A549 (cell line): ENCODE measurements around the gene CACNG3. TPM values are rescaled to one million over a fixed set of nuclear protein-coding genes. Genes with fewer than 3 reads are reported as not detected.

Source experiments
- ATAC-seq, 2 experiments: fragments of 200-7000 bp in 1 of 2; fragments of >200 bp in 1 of 2; cut with Nextera tagmentation in 1 of 2; cut with Tn5 transposase in 1 of 2; 3 replicates each; pipeline versions ENCODE4 v1.8.0 to v1.9.1; 2018 to 2020; ENCODE audit warnings: mild to moderate bottlenecking in 1 of 2, moderate library complexity in 1 of 2
- CTCF ChIA-PET: fragments of 300-600 bp; sonication (Branson Sonifier 250); formaldehyde crosslinking; extraction: SDS; loops from one replicate; lab custom pipeline; 2021; ENCODE audit warnings: antibody characterized with exemption, inconsistent platforms; lab: Yijun Ruan, JAX
- POLR2A ChIA-PET: fragments of 350-600 bp; formaldehyde crosslinking; extraction: SDS; loops from one replicate; lab custom pipeline; 2021; ENCODE audit warnings: antibody characterized with exemption, inconsistent platforms; lab: Yijun Ruan, JAX
- DNase-seq, 2 experiments: peaks; one replicate each; pipeline versions ENCODE4 v3.0.0 to v3.0.0-alpha.2; 2011 to 2016; ENCODE audit warnings: low read depth in 1 of 2, low spot score in 1 of 2
- FAIRE-seq: peaks from 2 replicates; lab custom pipeline; 2011; peaks lifted over from hg19 to GRCh38; lab: Jason Lieb, UNC
- H3K27ac ChIP-seq, 2 experiments: fragments of >200 bp; sonication (Bioruptor Twin); formaldehyde crosslinking; 3 replicates each; pipeline ENCODE4 v1.5.1; 2016 to 2017
- H3K4me1 ChIP-seq: fragments of >200 bp; sonication (Bioruptor Twin); formaldehyde crosslinking; 3 replicates; pipeline ENCODE4 v1.6.1; 2016
- H3K4me2 ChIP-seq: fragments of >200 bp; sonication (Bioruptor Twin); formaldehyde crosslinking; 3 replicates; pipeline ENCODE4 v1.6.1; 2016
- H3K4me3 ChIP-seq: fragments of >200 bp; sonication (Bioruptor Twin); formaldehyde crosslinking; 3 replicates; pipeline ENCODE4 v1.5.1; 2016
- H3K9me3 ChIP-seq: fragments of >200 bp; sonication (Bioruptor Twin); formaldehyde crosslinking; 3 replicates; pipeline ENCODE4 v1.6.1; 2016
- CBX2 ChIP-seq: fragments of 200-600 bp; sonication (generic); IDR thresholded peaks from 2 replicates; pipeline ENCODE4 v1.6.1; 2016; ENCODE audit warnings: low read depth, mild to moderate bottlenecking, borderline replicate concordance
- CBX8 ChIP-seq: fragments of 200-600 bp; sonication (generic); IDR thresholded peaks from 2 replicates; pipeline ENCODE4 v1.6.1; 2016
- CHD4 ChIP-seq: fragments of 200-600 bp; sonication (generic); IDR thresholded peaks from 2 replicates; pipeline ENCODE4 v1.6.1; 2016; ENCODE audit warnings: antibody characterized with exemption, mild to moderate bottlenecking, borderline replicate concordance
- EHF ChIP-seq: fragments of 250-450 bp; sonication (Bioruptor Pico); IDR thresholded peaks from 2 replicates; pipeline ENCODE4 v1.5.0; 2020; ENCODE audit warnings: mild to moderate bottlenecking
- EHMT2 ChIP-seq: fragments of 200-600 bp; sonication (generic); IDR thresholded peaks from 2 replicates; pipeline ENCODE4 v1.6.1; 2016; ENCODE audit warnings: antibody characterized with exemption, low read depth, mild to moderate bottlenecking, moderate library complexity
- EP300 ChIP-seq, 2 experiments: fragments of >200 bp; sonication (Bioruptor Twin); formaldehyde crosslinking; IDR thresholded peaks; 2 replicates in 1 of 2; 3 replicates in 1 of 2; pipeline ENCODE4 v1.6.1; 2016 to 2017
- HEYL ChIP-seq: fragments of 250-450 bp; sonication (Bioruptor Pico); IDR thresholded peaks from 2 replicates; pipeline ENCODE4 v1.8.0; 2021; ENCODE audit warnings: mild to moderate bottlenecking, moderate library complexity
- HOXA7 ChIP-seq: fragments of 250-450 bp; sonication (Bioruptor Pico); IDR thresholded peaks from 2 replicates; pipeline ENCODE4 v1.5.0; 2020; ENCODE audit warnings: mild to moderate bottlenecking, moderate library complexity
- HOXB13 ChIP-seq: fragments of 250-450 bp; sonication (Bioruptor Pico); IDR thresholded peaks from 2 replicates; pipeline ENCODE4 v1.5.0; 2020; ENCODE audit warnings: low read depth, mild to moderate bottlenecking, moderate library complexity
- MAZ ChIP-seq: fragments of 150-350 bp; IDR thresholded peaks from 2 replicates; pipeline ENCODE4 v1.6.1; 2014; ENCODE audit warnings: antibody characterized with exemption, low read depth, low read length, borderline replicate concordance
- PHF8 ChIP-seq: fragments of 200-600 bp; sonication (generic); IDR thresholded peaks from 2 replicates; pipeline ENCODE4 v1.6.1; 2016; ENCODE audit warnings: low read depth, mild to moderate bottlenecking, antibody characterized with exemption, moderate library complexity, borderline replicate concordance
- RARB ChIP-seq: fragments of 250-450 bp; sonication (Bioruptor Pico); IDR thresholded peaks from 2 replicates; pipeline ENCODE4 v1.8.0; 2021; ENCODE audit warnings: mild to moderate bottlenecking, moderate library complexity
- RNF2 ChIP-seq: fragments of 200-600 bp; sonication (generic); IDR thresholded peaks from 2 replicates; pipeline ENCODE4 v1.6.1; 2016; ENCODE audit warnings: low read depth, mild to moderate bottlenecking, antibody characterized with exemption, moderate library complexity, borderline replicate concordance
- SMC3 ChIP-seq: fragments of >200 bp; sonication (Bioruptor Twin); formaldehyde crosslinking; IDR thresholded peaks from 3 replicates; pipeline ENCODE4 v1.6.1; 2018; ENCODE audit warnings: inconsistent platforms
- SREBF2 ChIP-seq: fragments of 450-650 bp; IDR thresholded peaks from 2 replicates; pipeline ENCODE4 v1.6.1; 2014; ENCODE audit warnings: mild to moderate bottlenecking, moderate library complexity
- ZC3H11A ChIP-seq: fragments of 450-650 bp; IDR thresholded peaks from 2 replicates; pipeline ENCODE4 v1.6.1; 2014; ENCODE audit warnings: antibody characterized with exemption, mild to moderate bottlenecking
- WGBS: methylation state at CpG from one replicate; pipeline ENCODE4 v1.1.6; 2017; ENCODE audit errors: missing lambda C conversion rate; 5-methylcytosine and 5-hydroxymethylcytosine counted together
- polyA plus RNA-seq, 4 experiments: library from polyadenylated mRNA; depleted of rRNA in 3 of 4; stranded (reverse); fragments of >200 nt; fragmentation: RNase III in 1 of 4; extraction: RNeasy Plus Mini Kit Qiagen cat#74134 plus additional on column Dnase treatment in 1 of 4; gene quantifications; 2 replicates in 3 of 4; 3 replicates in 1 of 4; pipeline ENCODE4 v1.2.3, GENCODE V29; 2011 to 2017
- TF ChIP-seq, protein P1 (sequence below): fragments of 250-450 bp; sonication (Bioruptor Pico); IDR thresholded peaks from 2 replicates; pipeline ENCODE4 v1.5.0; 2021; ENCODE audit warnings: mild to moderate bottlenecking, moderate library complexity, borderline replicate concordance
- TF ChIP-seq, protein P2 (sequence below): fragments of >200 bp; sonication (Bioruptor Twin); formaldehyde crosslinking; IDR thresholded peaks from 3 replicates; pipeline ENCODE4 v1.5.1; 2016
- TF ChIP-seq, protein P3 (sequence below): fragments of 150-350 bp; IDR thresholded peaks from 2 replicates; pipeline ENCODE4 v1.6.1; 2014; ENCODE audit warnings: low read depth, mild to moderate bottlenecking, low read length

CACNG3 gene
- polyA plus RNA-seq, 2 of the 4 experiments (the other 2 are of a cell fraction), result not detected

DNA sequence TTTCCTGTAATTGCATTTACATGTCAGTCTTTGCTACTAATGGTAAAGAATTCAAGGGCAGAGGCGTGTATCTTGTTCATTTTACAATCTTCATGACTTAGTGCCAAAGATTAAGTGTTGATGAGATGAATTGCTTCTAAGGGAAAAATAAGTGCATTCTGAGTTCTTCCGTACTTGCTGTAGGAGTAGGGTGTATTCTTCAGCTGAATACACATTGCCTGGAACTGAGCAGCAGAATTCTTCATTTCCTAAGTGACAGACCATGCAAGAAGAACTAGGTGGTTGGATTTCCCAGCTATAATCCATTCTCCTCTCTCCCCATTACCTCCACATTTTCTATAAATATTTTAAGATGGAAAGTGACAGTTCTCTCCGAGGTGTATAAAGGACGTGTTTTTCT is 104.8 kb downstream of the CACNG3 start (continued):
- no peak for TF ChIP-seq CBX8

DNA sequence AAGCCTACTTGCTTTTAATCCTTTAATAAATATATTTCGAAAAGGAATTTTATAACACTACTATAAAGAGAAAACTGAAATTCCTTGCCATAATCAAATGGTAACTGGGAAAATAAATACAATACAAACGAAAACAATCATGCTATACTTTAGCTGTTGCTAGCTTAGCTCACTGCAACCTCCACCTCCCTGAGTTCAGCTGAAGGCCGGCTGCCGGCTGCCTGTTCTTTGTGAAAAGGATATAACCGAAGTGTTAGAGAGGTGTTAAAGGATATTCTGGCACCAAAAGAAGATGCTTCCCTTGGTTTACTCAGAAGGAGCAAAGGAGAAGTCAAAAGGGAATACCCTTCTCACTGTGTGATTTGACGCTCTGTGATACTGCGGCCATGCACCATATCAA is 108.5 kb downstream of the CACNG3 start:
- no peaks in the 10 kb centered on the region for H3K4me1 ChIP-seq
- DNase-seq, result no peak
- no peak overlapping the region for H3K4me2 ChIP-seq
- no peaks in the 10 kb centered on the region for H3K9me3 ChIP-seq
- no peak for ATAC-seq
- H3K4me3 ChIP-seq, result no peak overlapping the region
- H3K27ac ChIP-seq, result no peak overlapping the region
- no peak for FAIRE-seq
- ChIA-PET POLR2A (no interaction called here), CTCF (no interaction called here)
- 28% methylated on average over 7 of the region's 7 CpGs for WGBS
- TF ChIP-seq RNF2 (no peak), RARB (no peak), EHF (CRISPR knock-in tag) (no peak), HOXA7 (CRISPR knock-in tag) (no peak)
- TF ChIP-seq, protein P1, sequence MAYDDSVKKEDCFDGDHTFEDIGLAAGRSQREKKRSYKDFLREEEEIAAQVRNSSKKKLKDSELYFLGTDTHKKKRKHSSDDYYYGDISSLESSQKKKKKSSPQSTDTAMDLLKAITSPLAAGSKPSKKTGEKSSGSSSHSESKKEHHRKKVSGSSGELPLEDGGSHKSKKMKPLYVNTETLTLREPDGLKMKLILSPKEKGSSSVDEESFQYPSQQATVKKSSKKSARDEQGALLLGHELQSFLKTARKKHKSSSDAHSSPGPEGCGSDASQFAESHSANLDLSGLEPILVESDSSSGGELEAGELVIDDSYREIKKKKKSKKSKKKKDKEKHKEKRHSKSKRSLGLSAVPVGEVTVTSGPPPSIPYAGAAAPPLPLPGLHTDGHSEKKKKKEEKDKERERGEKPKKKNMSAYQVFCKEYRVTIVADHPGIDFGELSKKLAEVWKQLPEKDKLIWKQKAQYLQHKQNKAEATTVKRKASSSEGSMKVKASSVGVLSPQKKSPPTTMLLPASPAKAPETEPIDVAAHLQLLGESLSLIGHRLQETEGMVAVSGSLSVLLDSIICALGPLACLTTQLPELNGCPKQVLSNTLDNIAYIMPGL (CRISPR knock-in tag), result no peak

DNA sequence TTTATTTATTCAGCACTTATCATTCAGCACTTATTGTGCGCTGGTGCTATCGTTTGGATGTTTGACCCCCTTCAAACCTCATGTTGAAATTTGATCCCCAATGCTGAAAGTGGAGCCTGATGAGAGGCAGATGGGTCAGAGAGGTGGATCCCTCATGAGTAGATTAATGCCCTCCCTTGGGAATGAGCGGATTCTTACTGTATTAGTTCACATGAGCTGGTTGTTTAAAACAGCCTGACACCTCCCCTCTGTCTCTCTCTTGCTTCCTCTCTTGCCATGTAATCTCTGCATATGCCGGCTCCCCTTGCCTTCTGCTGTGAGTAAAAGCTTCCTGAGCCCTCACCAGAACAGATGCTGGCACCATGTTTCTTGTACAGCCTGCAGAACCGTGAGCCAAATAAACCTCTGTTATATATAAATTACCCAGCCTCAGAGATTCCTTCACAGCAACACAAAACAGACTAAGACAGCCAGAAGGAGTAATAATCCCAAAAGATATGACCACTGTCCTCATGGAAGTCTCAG is 111.1 kb downstream of the CACNG3 start:
- POLR2A ChIA-PET, result no interaction called here
- FAIRE-seq (no peak), DNase-seq (no peak), ATAC-seq (no peak)
- CTCF ChIA-PET, result no interaction called here
- 22% methylated on average over 5 of the region's 5 CpGs for WGBS
- Histone ChIP-seq H3K9me3 (no peaks in the 10 kb centered on the region), H3K4me1 (no peaks in the 10 kb centered on the region), H3K27ac (no peak overlapping the region), H3K4me2 (no peak overlapping the region), H3K4me3 (no peak overlapping the region)
- TF ChIP-seq CHD4 (no peak), HOXB13 (no peak), EHMT2 (no peak), CBX2 (no peak), MAZ (no peak), ZC3H11A (no peak), EP300 (IDR thresholded peaks at IDR 0.05) (no peak), SMC3 (no peak), HEYL (CRISPR knock-in tag) (no peak), EHF (CRISPR knock-in tag) (no peak)
- TF ChIP-seq, protein P2, sequence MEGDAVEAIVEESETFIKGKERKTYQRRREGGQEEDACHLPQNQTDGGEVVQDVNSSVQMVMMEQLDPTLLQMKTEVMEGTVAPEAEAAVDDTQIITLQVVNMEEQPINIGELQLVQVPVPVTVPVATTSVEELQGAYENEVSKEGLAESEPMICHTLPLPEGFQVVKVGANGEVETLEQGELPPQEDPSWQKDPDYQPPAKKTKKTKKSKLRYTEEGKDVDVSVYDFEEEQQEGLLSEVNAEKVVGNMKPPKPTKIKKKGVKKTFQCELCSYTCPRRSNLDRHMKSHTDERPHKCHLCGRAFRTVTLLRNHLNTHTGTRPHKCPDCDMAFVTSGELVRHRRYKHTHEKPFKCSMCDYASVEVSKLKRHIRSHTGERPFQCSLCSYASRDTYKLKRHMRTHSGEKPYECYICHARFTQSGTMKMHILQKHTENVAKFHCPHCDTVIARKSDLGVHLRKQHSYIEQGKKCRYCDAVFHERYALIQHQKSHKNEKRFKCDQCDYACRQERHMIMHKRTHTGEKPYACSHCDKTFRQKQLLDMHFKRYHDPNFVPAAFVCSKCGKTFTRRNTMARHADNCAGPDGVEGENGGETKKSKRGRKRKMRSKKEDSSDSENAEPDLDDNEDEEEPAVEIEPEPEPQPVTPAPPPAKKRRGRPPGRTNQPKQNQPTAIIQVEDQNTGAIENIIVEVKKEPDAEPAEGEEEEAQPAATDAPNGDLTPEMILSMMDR, result no peak
- TF ChIP-seq, protein P3, sequence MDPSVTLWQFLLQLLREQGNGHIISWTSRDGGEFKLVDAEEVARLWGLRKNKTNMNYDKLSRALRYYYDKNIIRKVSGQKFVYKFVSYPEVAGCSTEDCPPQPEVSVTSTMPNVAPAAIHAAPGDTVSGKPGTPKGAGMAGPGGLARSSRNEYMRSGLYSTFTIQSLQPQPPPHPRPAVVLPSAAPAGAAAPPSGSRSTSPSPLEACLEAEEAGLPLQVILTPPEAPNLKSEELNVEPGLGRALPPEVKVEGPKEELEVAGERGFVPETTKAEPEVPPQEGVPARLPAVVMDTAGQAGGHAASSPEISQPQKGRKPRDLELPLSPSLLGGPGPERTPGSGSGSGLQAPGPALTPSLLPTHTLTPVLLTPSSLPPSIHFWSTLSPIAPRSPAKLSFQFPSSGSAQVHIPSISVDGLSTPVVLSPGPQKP, result no peak

DNA sequence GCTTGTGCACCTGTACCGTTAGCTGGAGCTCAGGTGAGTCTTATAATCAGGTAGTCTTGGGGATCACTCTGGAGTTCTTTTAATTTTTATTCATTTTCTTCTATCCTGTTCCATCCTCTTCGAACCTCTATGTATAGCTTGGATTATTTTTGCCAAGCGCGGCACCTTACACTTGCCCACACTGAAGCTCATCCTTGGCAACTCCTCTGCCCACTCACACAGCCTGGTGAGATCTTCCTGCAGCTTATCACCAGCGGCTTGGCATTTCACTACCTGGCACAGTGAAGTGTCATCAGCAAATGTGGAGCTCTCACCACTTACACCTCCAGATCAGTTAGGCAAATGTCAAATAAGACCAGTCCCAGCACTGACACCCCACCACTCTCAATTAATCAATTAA is 116.7 kb downstream of the CACNG3 start:
- Histone ChIP-seq H3K27ac (no peak overlapping the region), H3K4me1 (no peaks in the 10 kb centered on the region), H3K4me3 (no peak overlapping the region), H3K9me3 (0 out of 3 replicates have a peak, but pooled peaks cover 4% of the 10 kb centered on the region), H3K4me2 (no peak overlapping the region)
- FAIRE-seq (no peak), DNase-seq (no peak), ATAC-seq (no peak)
- WGBS, result 50% methylated on average over 5 of the region's 5 CpGs
- CTCF ChIA-PET, result interaction anchor here (0.6 to 1.6 kb wide), 4 partner anchors 16 to 573 kb away, joined by 3 to 4 read pairs (median 3); no protein-coding TSS in a partner anchor
- POLR2A ChIA-PET, result no interaction called here
- TF ChIP-seq PHF8, result no peak
- no peak for TF ChIP-seq SREBF2
